Measurements from ENCODE around the gene VMP1.
"Not testable (repeated sequence)": the region's sequence is repeated elsewhere in the genome, so short reads cannot be mapped to it uniquely, and the experiment has no call there.

VMP1 gene

DNA sequence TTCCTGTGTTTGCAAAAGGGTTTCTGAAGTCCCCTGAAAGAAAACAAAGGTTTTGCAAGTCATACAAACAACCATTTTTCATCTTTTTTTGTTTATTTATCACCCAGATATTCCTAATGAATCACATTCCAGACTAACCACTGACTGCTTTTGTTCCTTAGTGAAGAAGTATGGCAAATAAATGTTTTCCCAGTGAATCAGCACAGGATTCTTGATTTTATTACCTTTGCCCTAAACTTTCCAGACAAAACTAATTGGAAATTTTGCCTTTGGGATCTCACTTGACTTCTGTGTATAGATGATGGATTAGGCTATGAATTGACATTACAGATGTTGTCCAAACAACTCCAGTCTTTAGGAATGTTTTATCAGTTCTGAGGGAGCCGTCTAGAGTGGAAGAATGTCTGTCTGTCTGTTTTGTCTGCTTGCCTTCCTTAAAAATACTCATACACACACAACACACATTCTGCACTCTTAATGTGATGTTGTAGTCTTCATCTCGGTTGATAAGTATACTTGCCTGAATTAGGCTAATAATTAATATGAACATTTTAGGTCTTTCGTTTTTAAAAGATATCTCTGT is 48.9 kb downstream of the VMP1 start:
- no peak overlapping the region for H3K27ac ChIP-seq (replicated peaks)
- DNase-seq (ENCODE audit: low read depth in 1 of 2, low spot score in 1 of 2), result no peak
- H3K27me3 ChIP-seq (ENCODE audit: insufficient read depth, poor library complexity, severe bottlenecking), result no peaks in the 10 kb centered on the region
- no peak overlapping the region for H3K4me3 ChIP-seq (replicated peaks; ENCODE audit: insufficient read depth, low read length)
- TF ChIP-seq POLR2AphosphoS5 (IDR thresholded peaks at IDR 0.05; ENCODE audit: low read depth) (no peak), GABPA (IDR thresholded peaks at IDR 0.05; ENCODE audit: low read depth) (no peak), SPI1 (IDR thresholded peaks at IDR 0.05; ENCODE audit: borderline replicate concordance, low read depth) (no peak)
- TF ChIP-seq, protein P1, sequence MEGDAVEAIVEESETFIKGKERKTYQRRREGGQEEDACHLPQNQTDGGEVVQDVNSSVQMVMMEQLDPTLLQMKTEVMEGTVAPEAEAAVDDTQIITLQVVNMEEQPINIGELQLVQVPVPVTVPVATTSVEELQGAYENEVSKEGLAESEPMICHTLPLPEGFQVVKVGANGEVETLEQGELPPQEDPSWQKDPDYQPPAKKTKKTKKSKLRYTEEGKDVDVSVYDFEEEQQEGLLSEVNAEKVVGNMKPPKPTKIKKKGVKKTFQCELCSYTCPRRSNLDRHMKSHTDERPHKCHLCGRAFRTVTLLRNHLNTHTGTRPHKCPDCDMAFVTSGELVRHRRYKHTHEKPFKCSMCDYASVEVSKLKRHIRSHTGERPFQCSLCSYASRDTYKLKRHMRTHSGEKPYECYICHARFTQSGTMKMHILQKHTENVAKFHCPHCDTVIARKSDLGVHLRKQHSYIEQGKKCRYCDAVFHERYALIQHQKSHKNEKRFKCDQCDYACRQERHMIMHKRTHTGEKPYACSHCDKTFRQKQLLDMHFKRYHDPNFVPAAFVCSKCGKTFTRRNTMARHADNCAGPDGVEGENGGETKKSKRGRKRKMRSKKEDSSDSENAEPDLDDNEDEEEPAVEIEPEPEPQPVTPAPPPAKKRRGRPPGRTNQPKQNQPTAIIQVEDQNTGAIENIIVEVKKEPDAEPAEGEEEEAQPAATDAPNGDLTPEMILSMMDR (IDR thresholded peaks at IDR 0.05; ENCODE audit: insufficient read depth, low read length), result no peak
- TF ChIP-seq, protein P2, sequence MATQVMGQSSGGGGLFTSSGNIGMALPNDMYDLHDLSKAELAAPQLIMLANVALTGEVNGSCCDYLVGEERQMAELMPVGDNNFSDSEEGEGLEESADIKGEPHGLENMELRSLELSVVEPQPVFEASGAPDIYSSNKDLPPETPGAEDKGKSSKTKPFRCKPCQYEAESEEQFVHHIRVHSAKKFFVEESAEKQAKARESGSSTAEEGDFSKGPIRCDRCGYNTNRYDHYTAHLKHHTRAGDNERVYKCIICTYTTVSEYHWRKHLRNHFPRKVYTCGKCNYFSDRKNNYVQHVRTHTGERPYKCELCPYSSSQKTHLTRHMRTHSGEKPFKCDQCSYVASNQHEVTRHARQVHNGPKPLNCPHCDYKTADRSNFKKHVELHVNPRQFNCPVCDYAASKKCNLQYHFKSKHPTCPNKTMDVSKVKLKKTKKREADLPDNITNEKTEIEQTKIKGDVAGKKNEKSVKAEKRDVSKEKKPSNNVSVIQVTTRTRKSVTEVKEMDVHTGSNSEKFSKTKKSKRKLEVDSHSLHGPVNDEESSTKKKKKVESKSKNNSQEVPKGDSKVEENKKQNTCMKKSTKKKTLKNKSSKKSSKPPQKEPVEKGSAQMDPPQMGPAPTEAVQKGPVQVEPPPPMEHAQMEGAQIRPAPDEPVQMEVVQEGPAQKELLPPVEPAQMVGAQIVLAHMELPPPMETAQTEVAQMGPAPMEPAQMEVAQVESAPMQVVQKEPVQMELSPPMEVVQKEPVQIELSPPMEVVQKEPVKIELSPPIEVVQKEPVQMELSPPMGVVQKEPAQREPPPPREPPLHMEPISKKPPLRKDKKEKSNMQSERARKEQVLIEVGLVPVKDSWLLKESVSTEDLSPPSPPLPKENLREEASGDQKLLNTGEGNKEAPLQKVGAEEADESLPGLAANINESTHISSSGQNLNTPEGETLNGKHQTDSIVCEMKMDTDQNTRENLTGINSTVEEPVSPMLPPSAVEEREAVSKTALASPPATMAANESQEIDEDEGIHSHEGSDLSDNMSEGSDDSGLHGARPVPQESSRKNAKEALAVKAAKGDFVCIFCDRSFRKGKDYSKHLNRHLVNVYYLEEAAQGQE (IDR thresholded peaks at IDR 0.05; ENCODE audit: insufficient replicate concordance, low read depth), result no peak

DNA sequence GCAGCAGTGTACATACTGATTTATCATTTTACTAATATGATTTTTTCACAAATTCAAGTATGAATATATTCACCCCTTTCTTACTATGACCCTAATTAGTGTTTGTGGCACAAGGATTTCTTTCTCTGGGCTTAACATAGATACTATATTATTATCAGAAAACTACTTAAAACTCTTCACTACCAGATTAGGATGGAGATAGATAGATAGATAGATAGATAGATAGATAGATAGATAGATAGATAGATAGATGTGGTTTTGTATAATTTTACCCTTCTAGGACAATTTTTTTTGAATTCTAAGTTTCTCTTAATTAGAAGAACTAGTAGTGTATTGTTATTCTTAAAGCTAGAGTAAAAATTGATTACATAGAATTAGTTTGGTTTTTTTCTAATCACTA is 49.6 kb downstream of the VMP1 start:
- TF ChIP-seq SPI1 (IDR thresholded peaks at IDR 0.05; ENCODE audit: borderline replicate concordance, low read depth) (no peak), GABPA (IDR thresholded peaks at IDR 0.05; ENCODE audit: low read depth) (no peak), POLR2AphosphoS5 (IDR thresholded peaks at IDR 0.05; ENCODE audit: low read depth) (no peak)
- TF ChIP-seq, protein P2 (IDR thresholded peaks at IDR 0.05; ENCODE audit: insufficient replicate concordance, low read depth), result no peak
- TF ChIP-seq, protein P1 (IDR thresholded peaks at IDR 0.05; ENCODE audit: insufficient read depth, low read length), result no peak
- Histone ChIP-seq H3K27me3 (ENCODE audit: insufficient read depth, poor library complexity, severe bottlenecking) (no peaks in the 10 kb centered on the region), H3K4me3 (replicated peaks; ENCODE audit: insufficient read depth, low read length) (no peak overlapping the region), H3K27ac (replicated peaks) (no peak overlapping the region)
- no peak for DNase-seq (ENCODE audit: low read depth in 1 of 2, low spot score in 1 of 2)

DNA sequence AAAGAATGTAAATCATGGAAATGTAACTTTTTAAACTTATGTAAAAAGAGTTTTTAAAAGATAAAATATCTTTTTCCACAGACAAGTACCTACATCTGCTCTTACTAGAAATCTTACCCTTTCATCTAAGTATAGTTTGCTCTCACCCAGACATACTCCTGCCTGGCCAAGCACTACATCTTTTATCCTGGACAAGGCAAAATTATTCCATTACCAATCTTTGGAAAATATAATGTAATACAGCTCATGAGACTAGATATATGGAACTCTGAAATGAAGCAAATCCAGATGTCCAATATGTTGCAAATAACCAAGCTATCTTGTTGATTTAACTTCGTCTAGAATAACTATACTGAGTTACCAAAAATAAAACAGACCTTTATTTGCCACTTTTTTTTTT is 50.0 kb downstream of the VMP1 start:
- no peak for TF ChIP-seq SPI1 (IDR thresholded peaks at IDR 0.05; ENCODE audit: borderline replicate concordance, low read depth)
- H3K27me3 ChIP-seq (ENCODE audit: insufficient read depth, poor library complexity, severe bottlenecking), result no peaks in the 10 kb centered on the region
- no peak overlapping the region for H3K27ac ChIP-seq (replicated peaks)
- DNase-seq (ENCODE audit: low read depth in 1 of 2, low spot score in 1 of 2), result no peak
- no peak overlapping the region for H3K4me3 ChIP-seq (replicated peaks; ENCODE audit: insufficient read depth, low read length)

DNA sequence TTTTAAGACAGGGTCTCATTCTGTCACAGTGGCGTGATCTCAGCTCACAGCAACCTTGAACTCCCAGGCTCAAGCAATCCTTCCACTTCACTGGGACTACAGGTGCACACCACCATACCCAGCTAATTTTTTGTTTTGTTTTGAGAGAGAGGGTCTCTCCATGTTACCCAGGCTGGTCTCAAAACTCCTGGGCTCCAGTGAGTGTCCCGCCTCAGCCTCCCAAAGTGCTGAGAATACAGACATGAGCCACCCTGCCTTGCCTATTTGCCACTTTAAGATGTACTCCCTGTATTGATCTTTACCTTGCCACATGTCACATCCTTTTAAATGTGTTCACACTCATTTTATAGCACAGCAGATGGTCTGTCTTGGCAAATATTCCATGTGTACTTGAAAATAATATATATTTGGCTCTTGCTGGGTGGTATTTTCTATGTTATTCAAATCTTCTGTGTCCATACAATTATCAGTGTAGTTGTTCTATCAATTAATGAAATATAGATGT is 50.5 kb downstream of the VMP1 start:
- TF ChIP-seq, protein P2 (IDR thresholded peaks at IDR 0.05; ENCODE audit: insufficient replicate concordance, low read depth), result no peak
- TF ChIP-seq POLR2AphosphoS5 (IDR thresholded peaks at IDR 0.05; ENCODE audit: low read depth), result no peak
- TF ChIP-seq, protein P1 (IDR thresholded peaks at IDR 0.05; ENCODE audit: insufficient read depth, low read length), result no peak
- TF ChIP-seq SPI1 (IDR thresholded peaks at IDR 0.05; ENCODE audit: borderline replicate concordance, low read depth), result no peak
- TF ChIP-seq GABPA (IDR thresholded peaks at IDR 0.05; ENCODE audit: low read depth), result no peak
- DNase-seq (ENCODE audit: low read depth in 1 of 2, low spot score in 1 of 2), result no peak
- Histone ChIP-seq H3K4me3 (replicated peaks; ENCODE audit: insufficient read depth, low read length) (no peak overlapping the region), H3K27ac (replicated peaks) (no peak overlapping the region), H3K27me3 (ENCODE audit: insufficient read depth, poor library complexity, severe bottlenecking) (no peaks in the 10 kb centered on the region)

DNA sequence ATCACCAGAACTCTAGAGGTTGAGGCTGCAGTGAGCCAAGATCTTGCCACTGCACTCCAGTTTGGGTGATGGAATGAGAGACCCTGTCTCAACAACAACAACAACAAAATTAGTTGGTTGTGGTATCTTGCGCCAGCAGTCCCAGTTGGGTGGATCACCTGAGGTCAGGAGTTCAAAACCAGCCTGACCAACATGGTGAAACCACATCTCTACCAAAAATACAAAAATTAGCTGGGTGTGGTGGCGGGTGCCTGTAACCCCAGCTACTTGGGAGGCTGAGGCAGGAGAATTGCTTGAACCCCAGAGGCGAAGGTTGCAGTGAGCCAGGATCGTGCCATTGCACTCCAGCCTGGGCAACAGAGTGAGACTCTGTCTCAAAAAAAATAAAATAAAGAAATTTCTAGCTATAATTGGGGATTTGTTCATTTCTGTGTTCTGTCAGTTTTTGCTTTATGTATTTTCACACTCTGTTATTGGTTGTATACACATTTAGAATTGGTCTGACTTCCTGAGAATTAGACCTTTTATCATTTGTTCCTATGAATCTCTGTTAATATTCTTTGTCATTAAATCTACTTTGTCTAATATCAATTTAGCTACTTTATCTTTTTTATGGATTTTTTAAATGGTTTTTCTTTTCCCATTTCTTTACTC is 51.7 kb downstream of the VMP1 start:
- not testable (repeated sequence) for H3K4me3 ChIP-seq (replicated peaks; ENCODE audit: insufficient read depth, low read length); DNase-seq (ENCODE audit: low read depth in 1 of 2, low spot score in 1 of 2); H3K27me3 ChIP-seq (ENCODE audit: insufficient read depth, poor library complexity, severe bottlenecking); H3K27ac ChIP-seq (replicated peaks)
